OCI-LY7 (cell line): ENCODE data around the gene GRHL1. TPM values are rescaled to one million over a fixed set of nuclear protein-coding genes. Genes with fewer than 3 reads are reported as not detected.

Source experiments
- BruUV-seq: library from RNA; stranded (reverse); fragments of 400-500 nt; replicated peaks from 2 replicates; lab custom pipeline; 2021; lab: Mats Ljungman, UMichigan
- CTCF ChIA-PET: fragments of 300-600 bp; sonication (Branson Sonifier 250); formaldehyde crosslinking; loops from one replicate; lab custom pipeline; 2022; ENCODE audit warnings: antibody characterized with exemption; ENCODE audit not compliant: unreplicated experiment; lab: Charles Lee
- POLR2A ChIA-PET: fragments of 300-600 bp; sonication (Branson Sonifier 250); formaldehyde crosslinking; loops from one replicate; lab custom pipeline; 2022; ENCODE audit warnings: antibody characterized with exemption; lab: Charles Lee
- DNase-seq: peaks from one replicate; pipeline ENCODE4 v3.0.0-alpha.2; 2015; ENCODE audit warnings: low spot score
- H2AFZ ChIP-seq: fragments of 200-600 bp; sonication (generic), shearing (Covaris generic); 2 replicates; pipeline ENCODE4 v1.6.1; 2014; ENCODE audit warnings: mild to moderate bottlenecking, antibody characterized with exemption, low read length, moderate library complexity
- H3K27ac ChIP-seq: fragments of 200-600 bp; sonication (generic); 2 replicates; pipeline ENCODE4 v1.5.1; 2014; ENCODE audit warnings: mixed run types, low read depth, mild to moderate bottlenecking, moderate library complexity, low read length, inconsistent platforms; ENCODE audit not compliant: poor library complexity, severe bottlenecking
- H3K36me3 ChIP-seq: fragments of 200-600 bp; sonication (generic); 2 replicates; pipeline ENCODE4 v1.6.1; 2014; ENCODE audit warnings: mild to moderate bottlenecking, antibody characterized with exemption, low read length, moderate library complexity, mixed read lengths; ENCODE audit not compliant: insufficient read depth
- H3K4me1 ChIP-seq: fragments of 200-600 bp; sonication (generic); 2 replicates; pipeline ENCODE4 v1.5.1; 2014; ENCODE audit warnings: mild to moderate bottlenecking, low read length; ENCODE audit not compliant: insufficient read depth, poor library complexity, severe bottlenecking
- H3K4me2 ChIP-seq: fragments of 200-600 bp; sonication (generic); 2 replicates; pipeline ENCODE4 v1.6.1; 2014; ENCODE audit warnings: mild to moderate bottlenecking, low read length
- H3K4me3 ChIP-seq: fragments of 200-600 bp; sonication (generic); 2 replicates; pipeline ENCODE4 v1.5.1; 2014; ENCODE audit warnings: mild to moderate bottlenecking, low read depth, low read length; ENCODE audit not compliant: poor library complexity, severe bottlenecking
- H3K79me2 ChIP-seq: fragments of 200-600 bp; sonication (generic); 2 replicates; pipeline ENCODE4 v1.6.1; 2016; ENCODE audit warnings: low read depth, mild to moderate bottlenecking, low read length, moderate library complexity, mixed read lengths; ENCODE audit not compliant: insufficient read depth
- H3K9me2 ChIP-seq: fragments of 200-600 bp; sonication (generic); 2 replicates; pipeline ENCODE4 v1.6.1; 2016; ENCODE audit warnings: mild to moderate bottlenecking, low read length, mixed read lengths; ENCODE audit not compliant: insufficient read depth
- H3K9me3 ChIP-seq: fragments of 200-600 bp; sonication (generic); 2 replicates; pipeline ENCODE4 v1.6.1; 2014; ENCODE audit warnings: mild to moderate bottlenecking, mixed run types, low read length, mixed read lengths
- H4K20me1 ChIP-seq: fragments of 200-600 bp; sonication (generic); 2 replicates; pipeline ENCODE4 v1.6.1; 2014; ENCODE audit warnings: mild to moderate bottlenecking, antibody characterized with exemption, low read length, moderate library complexity, mixed read lengths; ENCODE audit not compliant: insufficient read depth
- EZH2phosphoT487 ChIP-seq: fragments of 200-600 bp; sonication (generic); IDR thresholded peaks from 2 replicates; pipeline ENCODE4 v1.6.1; 2018; ENCODE audit warnings: low read depth, borderline replicate concordance, mild to moderate bottlenecking, mixed run types, antibody characterized with exemption, low read length, moderate library complexity, mixed read lengths
- intact Hi-C: fragments of 100-400 bp; cut with micrococcal nuclease; formaldehyde crosslinking; loops from one replicate; pipeline ENCODE4 v1.10.0; 2022; ENCODE audit not compliant: unreplicated experiment
- total RNA-seq, 2 experiments: library from RNA; depleted of rRNA in 1 of 2; stranded (reverse); fragments of >200 nt in 1 of 2; shearing (Covaris generic) in 1 of 2; gene quantifications; 2 replicates each; pipeline ENCODE4 v1.2.3, GENCODE V29; 2014 to 2022
- TF ChIP-seq, protein P1 (sequence below): fragments of 200-600 bp; sonication (generic); conservative IDR thresholded peaks from 2 replicates; pipeline ENCODE4 v1.5.1; 2014; ENCODE audit warnings: mild to moderate bottlenecking, antibody characterized with exemption, low read length, moderate library complexity, mixed read lengths

GRHL1 gene
- total RNA-seq, 2 experiments from 2014 or later = 0.19 to 2.5 TPM

DNA sequence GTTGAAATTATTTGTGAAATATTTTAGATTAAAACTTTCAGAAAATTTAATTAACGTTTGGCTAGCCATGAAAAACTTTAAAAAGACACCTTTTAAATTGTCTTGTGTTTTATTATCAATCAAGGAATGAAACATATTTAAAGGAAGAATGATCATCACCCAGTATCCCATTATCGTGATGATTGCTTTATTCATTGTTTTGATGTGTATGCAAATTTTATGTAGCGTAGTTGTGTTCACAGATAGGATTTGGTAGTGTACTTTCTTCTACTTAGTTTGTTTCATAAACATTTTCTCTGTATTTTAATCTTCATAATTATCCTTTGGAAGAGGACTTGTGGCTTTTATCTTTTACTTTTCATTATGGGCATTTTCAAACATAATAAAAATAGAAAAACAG, 7.8 kb downstream of the GRHL1 start:
- no peak overlapping the region for H2AFZ ChIP-seq
- H3K9me2 ChIP-seq = no peaks in the 10 kb centered on the region
- no peak overlapping the region for H3K4me2 ChIP-seq
- POLR2A ChIA-PET = no interaction called here
- H3K79me2 ChIP-seq = no peaks in the 10 kb centered on the region
- TF ChIP-seq EZH2phosphoT487 = no peak
- TF ChIP-seq, protein P1, sequence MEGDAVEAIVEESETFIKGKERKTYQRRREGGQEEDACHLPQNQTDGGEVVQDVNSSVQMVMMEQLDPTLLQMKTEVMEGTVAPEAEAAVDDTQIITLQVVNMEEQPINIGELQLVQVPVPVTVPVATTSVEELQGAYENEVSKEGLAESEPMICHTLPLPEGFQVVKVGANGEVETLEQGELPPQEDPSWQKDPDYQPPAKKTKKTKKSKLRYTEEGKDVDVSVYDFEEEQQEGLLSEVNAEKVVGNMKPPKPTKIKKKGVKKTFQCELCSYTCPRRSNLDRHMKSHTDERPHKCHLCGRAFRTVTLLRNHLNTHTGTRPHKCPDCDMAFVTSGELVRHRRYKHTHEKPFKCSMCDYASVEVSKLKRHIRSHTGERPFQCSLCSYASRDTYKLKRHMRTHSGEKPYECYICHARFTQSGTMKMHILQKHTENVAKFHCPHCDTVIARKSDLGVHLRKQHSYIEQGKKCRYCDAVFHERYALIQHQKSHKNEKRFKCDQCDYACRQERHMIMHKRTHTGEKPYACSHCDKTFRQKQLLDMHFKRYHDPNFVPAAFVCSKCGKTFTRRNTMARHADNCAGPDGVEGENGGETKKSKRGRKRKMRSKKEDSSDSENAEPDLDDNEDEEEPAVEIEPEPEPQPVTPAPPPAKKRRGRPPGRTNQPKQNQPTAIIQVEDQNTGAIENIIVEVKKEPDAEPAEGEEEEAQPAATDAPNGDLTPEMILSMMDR = no peak
- intact Hi-C loops = loop anchor here (10.0 kb wide), 1 partner anchor 486 kb away; the partner anchor contains the start of gene ODC1
- H3K4me3 ChIP-seq = no peak overlapping the region
- CTCF ChIA-PET = no interaction called here
- H3K9me3 ChIP-seq = no peaks in the 10 kb centered on the region
- no peaks in the 10 kb centered on the region for H3K36me3 ChIP-seq
- no peak overlapping the region for H3K27ac ChIP-seq
- BruUV-seq = no TSS peak
- no peaks in the 10 kb centered on the region for H4K20me1 ChIP-seq
- DNase-seq = no peak
- no peaks in the 10 kb centered on the region for H3K4me1 ChIP-seq

DNA sequence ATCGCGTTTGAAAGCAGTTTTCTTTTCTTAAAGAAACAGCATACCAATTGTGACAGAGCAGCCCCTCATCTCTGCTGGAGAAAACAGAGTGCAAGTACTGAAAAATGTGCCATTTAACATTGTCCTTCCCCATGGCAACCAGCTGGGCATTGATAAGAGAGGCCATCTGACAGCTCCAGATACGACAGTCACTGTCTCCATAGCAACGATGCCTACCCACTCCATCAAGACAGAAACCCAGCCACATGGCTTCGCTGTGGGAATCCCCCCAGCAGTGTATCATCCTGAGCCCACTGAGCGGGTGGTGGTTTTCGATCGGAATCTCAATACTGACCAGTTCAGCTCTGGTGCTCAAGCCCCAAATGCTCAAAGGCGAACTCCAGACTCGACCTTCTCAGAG, 9.5 kb downstream of the GRHL1 start:
- H3K36me3 ChIP-seq = no peaks in the 10 kb centered on the region

More for the DNA sequence above, 9.5 kb downstream of the GRHL1 start:
- no peak overlapping the region for H3K27ac ChIP-seq
- H3K4me1 ChIP-seq = peaks cover 7% of the 10 kb centered on the region
- H3K4me3 ChIP-seq = no peak overlapping the region
- no peaks in the 10 kb centered on the region for H4K20me1 ChIP-seq
- intact Hi-C loops = no loop called here
- POLR2A ChIA-PET = interaction anchor here (1.0 to 1.2 kb wide), 2 partner anchors 11 to 19 kb away, joined by 3 to 6 read pairs; no protein-coding TSS in a partner anchor
- DNase-seq = no peak
- CTCF ChIA-PET = no interaction called here
- H3K79me2 ChIP-seq = no peaks in the 10 kb centered on the region
- no peaks in the 10 kb centered on the region for H3K9me2 ChIP-seq
- no peaks in the 10 kb centered on the region for H3K9me3 ChIP-seq
- TF ChIP-seq EZH2phosphoT487 = no peak
- TF ChIP-seq, protein P1 = no peak
- BruUV-seq = no TSS peak
- no peak overlapping the region for H2AFZ ChIP-seq
- no peak overlapping the region for H3K4me2 ChIP-seq
